AG09319 (cell line): ENCODE data around the gene ARL11.

Experiments
- DNase-seq: peaks from one replicate; pipeline ENCODE4 v3.0.0-alpha.2; 2010; ENCODE audit warnings: low read depth; ENCODE audit errors: extremely low read depth
- CTCF ChIP-seq: IDR thresholded peaks from 2 replicates; pipeline ENCODE4 v1.5.1; 2011; ENCODE audit warnings: low read depth, mild to moderate bottlenecking, inconsistent platforms, low read length, moderate library complexity

The ARL11 gene

GRCh38 chr13:49652355-49653305, 24.3 kb downstream of the ARL11 start:
- no peak for DNase-seq
- TF ChIP-seq CTCF = peak; percentile 41

GRCh38 chr13:49653478-49653877, 25.2 kb downstream of the ARL11 start:
- DNase-seq = no peak
- TF ChIP-seq CTCF = no peak

GRCh38 chr13:49654011-49654410, 25.7 kb downstream of the ARL11 start:
- TF ChIP-seq CTCF = no peak
- no peak for DNase-seq

- TF ChIP-seq CTCF = no peak
- no peak for DNase-seq
These were observed 27.6 kb downstream of the ARL11 start for GRCh38 chr13:49655906-49656305.

GRCh38 chr13:49657241-49657641, 28.9 kb downstream of the ARL11 start:
- TF ChIP-seq CTCF = no peak
- DNase-seq = no peak

- DNase-seq = no peak
- no peak for TF ChIP-seq CTCF
These were observed 36.3 kb downstream of the ARL11 start for GRCh38 chr13:49664606-49665005.

- TF ChIP-seq CTCF = no peak
- no peak for DNase-seq
These were observed 39.5 kb downstream of the ARL11 start for GRCh38 chr13:49667773-49668172.
